HEK293T (cell line): ENCODE results near the gene PLXNA3.

Experiments
- CTCF ChIA-PET: fragments of 350-600 bp; formaldehyde crosslinking; extraction: SDS; loops from one replicate; lab custom pipeline; 2021; ENCODE audit warnings: antibody characterized with exemption, inconsistent platforms; lab: Yijun Ruan, JAX
- POLR2A ChIA-PET: fragments of 350-600 bp; formaldehyde crosslinking; extraction: SDS; loops from one replicate; lab custom pipeline; 2020; ENCODE audit warnings: antibody characterized with exemption, inconsistent platforms; lab: Yijun Ruan, JAX
- DNase-seq: peaks from one replicate; pipeline ENCODE4 v3.0.0; 2012; ENCODE audit warnings: mixed read lengths; ENCODE audit errors: extremely low spot score
- ARNT ChIP-seq: fragments of 450-650 bp; IDR thresholded peaks from 2 replicates; pipeline ENCODE4 v1.6.1; 2017; ENCODE audit warnings: mild to moderate bottlenecking
- BHLHE40 ChIP-seq: fragments of 450-650 bp; IDR thresholded peaks from 2 replicates; pipeline ENCODE4 v1.6.1; 2016; ENCODE audit warnings: mild to moderate bottlenecking, moderate library complexity, borderline replicate concordance
- CTBP1 ChIP-seq: fragments of 450-650 bp; IDR thresholded peaks from 2 replicates; pipeline ENCODE4 v1.6.1; 2016; ENCODE audit warnings: borderline replicate concordance
- ELF4 ChIP-seq: fragments of 450-650 bp; IDR thresholded peaks from 2 replicates; pipeline ENCODE4 v1.6.1; 2017; ENCODE audit warnings: antibody characterized with exemption
- FOXA1 ChIP-seq: fragments of 450-650 bp; IDR thresholded peaks from 2 replicates; pipeline ENCODE4 v1.6.1; 2016; ENCODE audit warnings: mild to moderate bottlenecking
- FOXK2 ChIP-seq: fragments of 450-650 bp; IDR thresholded peaks from 2 replicates; pipeline ENCODE4 v1.6.1; 2016; ENCODE audit warnings: mild to moderate bottlenecking
- FOXM1 ChIP-seq: fragments of 450-650 bp; IDR thresholded peaks from 2 replicates; pipeline ENCODE4 v1.6.1; 2017; ENCODE audit warnings: mild to moderate bottlenecking, borderline replicate concordance
- HDGF ChIP-seq: fragments of 450-650 bp; IDR thresholded peaks from 2 replicates; pipeline ENCODE4 v1.6.1; 2017; ENCODE audit warnings: antibody characterized with exemption, borderline replicate concordance
- L3MBTL2 ChIP-seq: fragments of 450-650 bp; conservative IDR thresholded peaks from 2 replicates; pipeline ENCODE4 v1.6.1; 2016; ENCODE audit warnings: mild to moderate bottlenecking
- LEF1 ChIP-seq: fragments of 450-650 bp; IDR thresholded peaks from 2 replicates; pipeline ENCODE4 v1.6.1; 2017; ENCODE audit warnings: mild to moderate bottlenecking, borderline replicate concordance
- NFRKB ChIP-seq: fragments of 450-650 bp; IDR thresholded peaks from 2 replicates; pipeline ENCODE4 v1.6.1; 2016; ENCODE audit warnings: mild to moderate bottlenecking, moderate library complexity
- SP1 ChIP-seq: fragments of 450-650 bp; IDR thresholded peaks from 2 replicates; pipeline ENCODE4 v1.6.1; 2017
- SUZ12 ChIP-seq: fragments of 450-650 bp; IDR thresholded peaks from 2 replicates; pipeline ENCODE4 v1.6.1; 2016; ENCODE audit warnings: mild to moderate bottlenecking
- TARDBP ChIP-seq: fragments of 450-650 bp; IDR thresholded peaks from 2 replicates; pipeline ENCODE4 v1.6.1; 2016
- ZNF384 ChIP-seq: fragments of 450-650 bp; IDR thresholded peaks from 2 replicates; pipeline ENCODE4 v1.6.1; 2016
- TF ChIP-seq, protein P1 (sequence below): fragments of 450-650 bp; IDR thresholded peaks from 2 replicates; pipeline ENCODE4 v1.6.1; 2016

Gene PLXNA3

GRCh38 chrX:154445776-154446175, 12.3 kb upstream of the PLXNA3 start:
- ChIA-PET CTCF (no interaction called here), POLR2A (interaction anchor here (1.0 to 1.8 kb wide), 6 partner anchors 13 to 48 kb away, joined by 3 to 6 read pairs (median 4); partner anchors contain the start of gene RPL10)
- TF ChIP-seq LEF1 = no peak
- no peak for TF ChIP-seq SP1
- TF ChIP-seq L3MBTL2 = no peak
- TF ChIP-seq ARNT = no peak
- TF ChIP-seq ELF4 = no peak
- TF ChIP-seq NFRKB = no peak
- TF ChIP-seq CTBP1 = no peak

GRCh38 chrX:154446430-154446829, 11.7 kb upstream of the PLXNA3 start:
- ChIA-PET POLR2A (interaction anchor here (1.0 to 1.6 kb wide), 4 partner anchors 13 to 56 kb away, joined by 3 to 4 read pairs (median 4); no protein-coding TSS in a partner anchor), CTCF (no interaction called here)
- no peak for DNase-seq
- TF ChIP-seq HDGF (no peak), TARDBP (no peak), CTBP1 (no peak), ZNF384 (no peak), BHLHE40 (no peak), LEF1 (no peak), ELF4 (no peak), SP1 (no peak), SUZ12 (no peak), ARNT (no peak), FOXA1 (no peak), FOXM1 (no peak), NFRKB (no peak), L3MBTL2 (no peak), FOXK2 (no peak)
- TF ChIP-seq, protein P1, sequence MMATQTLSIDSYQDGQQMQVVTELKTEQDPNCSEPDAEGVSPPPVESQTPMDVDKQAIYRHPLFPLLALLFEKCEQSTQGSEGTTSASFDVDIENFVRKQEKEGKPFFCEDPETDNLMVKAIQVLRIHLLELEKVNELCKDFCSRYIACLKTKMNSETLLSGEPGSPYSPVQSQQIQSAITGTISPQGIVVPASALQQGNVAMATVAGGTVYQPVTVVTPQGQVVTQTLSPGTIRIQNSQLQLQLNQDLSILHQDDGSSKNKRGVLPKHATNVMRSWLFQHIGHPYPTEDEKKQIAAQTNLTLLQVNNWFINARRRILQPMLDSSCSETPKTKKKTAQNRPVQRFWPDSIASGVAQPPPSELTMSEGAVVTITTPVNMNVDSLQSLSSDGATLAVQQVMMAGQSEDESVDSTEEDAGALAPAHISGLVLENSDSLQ = no peak

More at GRCh38 chrX:154445776-154446175, 12.3 kb upstream of the PLXNA3 start:
- no peak for DNase-seq

DNA sequence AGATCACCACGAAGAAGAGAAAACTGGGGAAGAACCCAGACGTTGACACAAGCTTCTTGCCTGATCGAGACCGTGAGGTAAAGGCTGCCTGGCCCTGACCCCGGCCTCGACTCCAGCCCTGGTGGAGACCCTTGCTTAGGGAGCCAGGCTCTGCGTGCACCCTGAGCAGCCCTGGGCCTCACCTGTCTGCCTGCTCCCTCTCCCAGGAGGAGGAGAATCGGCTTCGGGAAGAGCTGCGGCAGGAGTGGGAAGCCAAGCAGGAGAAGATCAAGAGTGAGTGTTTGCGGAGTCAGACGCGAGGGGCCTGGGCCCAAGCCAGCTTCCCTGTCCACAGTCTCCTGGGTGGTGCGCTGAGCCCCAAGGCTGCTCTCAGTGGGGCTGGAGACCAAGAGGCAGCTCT, 9.6 kb upstream of the PLXNA3 start:
- ChIA-PET CTCF (interaction anchor here (0.9 kb wide), 1 partner anchor 13 kb away, joined by 3 read pairs; no protein-coding TSS in a partner anchor), POLR2A (interaction anchor here (0.6 to 1.7 kb wide), 2 partner anchors 9 to 18 kb away, joined by 3 to 4 read pairs; no protein-coding TSS in a partner anchor)
- TF ChIP-seq LEF1 (no peak), FOXM1 (no peak), CTBP1 (no peak), ELF4 (no peak), FOXK2 (no peak), TARDBP (no peak), FOXA1 (no peak), ARNT (no peak), ZNF384 (no peak), BHLHE40 (no peak), NFRKB (no peak), SUZ12 (no peak), SP1 (no peak), L3MBTL2 (no peak), HDGF (no peak)
- TF ChIP-seq, protein P1 = no peak
- no peak for DNase-seq

DNA sequence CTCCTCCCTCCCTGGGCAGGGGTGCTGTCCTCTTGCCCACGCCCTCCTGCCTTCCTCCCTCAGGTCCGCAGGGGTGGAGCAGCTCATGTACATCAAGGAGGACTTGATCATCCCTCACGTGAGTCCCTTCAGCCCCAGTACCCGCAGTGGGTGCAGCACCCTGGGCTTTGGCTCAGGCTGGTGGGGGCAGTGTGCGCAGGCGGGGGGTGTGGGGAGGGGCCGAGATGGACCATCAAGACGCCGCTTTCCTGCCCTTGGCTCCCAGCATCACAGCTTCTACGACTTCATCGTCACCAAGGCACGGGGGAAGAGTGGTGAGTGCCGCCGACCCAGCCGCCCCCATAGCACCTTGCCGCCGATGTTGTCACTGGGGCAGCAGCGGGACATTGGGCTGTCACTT, 8.5 kb upstream of the PLXNA3 start:
- POLR2A ChIA-PET = interaction anchor here (1.2 to 1.7 kb wide), 2 partner anchors 11 to 41 kb away, joined by 3 read pairs; partner anchors contain the start of gene SLC10A3
- TF ChIP-seq ARNT = no peak
- TF ChIP-seq FOXA1 = no peak
- TF ChIP-seq, protein P1 = no peak
- TF ChIP-seq L3MBTL2 = no peak
- no peak for TF ChIP-seq SP1
- no peak for TF ChIP-seq ZNF384
- no peak for TF ChIP-seq NFRKB
- TF ChIP-seq SUZ12 = no peak
- TF ChIP-seq FOXK2 = no peak
- no peak for TF ChIP-seq TARDBP
- TF ChIP-seq HDGF = no peak
- TF ChIP-seq LEF1 = no peak
- no peak for TF ChIP-seq FOXM1
- no peak for TF ChIP-seq CTBP1
- TF ChIP-seq BHLHE40 = no peak
- no peak for TF ChIP-seq ELF4
- DNase-seq = no peak
- CTCF ChIA-PET = no interaction called here

GRCh38 chrX:154450312-154450711, 7.8 kb upstream of the PLXNA3 start:
- TF ChIP-seq, protein P1 = no peak
- no peak for TF ChIP-seq L3MBTL2
- no peak for TF ChIP-seq SUZ12
- TF ChIP-seq HDGF = no peak
- TF ChIP-seq BHLHE40 = no peak
- TF ChIP-seq ELF4 = no peak
- no peak for TF ChIP-seq ARNT
- TF ChIP-seq TARDBP = no peak
- no peak for TF ChIP-seq SP1
- TF ChIP-seq CTBP1 = no peak
- no peak for TF ChIP-seq NFRKB
- no peak for TF ChIP-seq ZNF384
- TF ChIP-seq FOXM1 = no peak
- TF ChIP-seq FOXA1 = no peak
- TF ChIP-seq LEF1 = no peak
- no peak for TF ChIP-seq FOXK2
- ChIA-PET POLR2A (interaction anchor here (1.2 kb wide), 1 partner anchor 40 kb away, joined by 3 read pairs; the partner anchor contains the start of gene SLC10A3), CTCF (no interaction called here)
- no peak for DNase-seq
